GM18526 (cell line): ENCODE data around the gene WNT7B.

Source experiments
- POLR2A ChIP-seq: IDR thresholded peaks from 3 replicates; pipeline ENCODE4 v1.6.1; 2011; ENCODE audit not compliant: insufficient read length; ENCODE audit errors: extremely low read depth

WNT7B gene

GRCh38 chr22:46011627-46012181 is 34.7 kb upstream of the WNT7B start:
- TF ChIP-seq POLR2A, result no peak

GRCh38 chr22:46010951-46011626 is 34.1 kb upstream of the WNT7B start:
- TF ChIP-seq POLR2A, result no peak

- no peak for TF ChIP-seq POLR2A
These were observed 33.4 kb upstream of the WNT7B start for GRCh38 chr22:46010207-46010867.

GRCh38 chr22:46009730-46010129 is 32.8 kb upstream of the WNT7B start:
- TF ChIP-seq POLR2A, result no peak

GRCh38 chr22:46008836-46009596 is 32.1 kb upstream of the WNT7B start:
- TF ChIP-seq POLR2A, result no peak

GRCh38 chr22:46008291-46008690 is 31.3 kb upstream of the WNT7B start:
- TF ChIP-seq POLR2A, result no peak

- TF ChIP-seq POLR2A, result no peak
These were observed 30.9 kb upstream of the WNT7B start for GRCh38 chr22:46007848-46008261.

GRCh38 chr22:46007003-46007847 is 30.3 kb upstream of the WNT7B start:
- TF ChIP-seq POLR2A, result no peak

GRCh38 chr22:46006379-46007002 is 29.5 kb upstream of the WNT7B start:
- no peak for TF ChIP-seq POLR2A

- no peak for TF ChIP-seq POLR2A
These were observed 27.3 kb upstream of the WNT7B start for GRCh38 chr22:46004105-46004866.

GRCh38 chr22:46003271-46004091 is 26.5 kb upstream of the WNT7B start:
- TF ChIP-seq POLR2A, result no peak

GRCh38 chr22:46002757-46003270 is 25.9 kb upstream of the WNT7B start:
- no peak for TF ChIP-seq POLR2A
